Lower leg skin (tissue), 4 donors: Measurements from ENCODE around the gene HINFP. TPM values are rescaled to one million over a fixed set of nuclear protein-coding genes. Genes with fewer than 3 reads are reported as not detected.

Experiments used
- DNase-seq, 2 donors: peaks; one replicate each; pipeline ENCODE4 v3.0.0-alpha.2; 2019; ENCODE audit warnings: low spot score in 2 of 2
- H3K4me3 ChIP-seq: fragments of 200-600 bp; sonication (generic); 2 replicates; pipeline ENCODE4 v1.5.1; 2017; ENCODE audit warnings: mild to moderate bottlenecking, low read depth; ENCODE audit not compliant: poor library complexity, severe bottlenecking
- CTCF ChIP-seq, 3 donors: fragments of 450-650 bp; IDR thresholded peaks; one replicate each; pipeline ENCODE4 v1.5.1; 2016; ENCODE audit warnings: antibody characterized with exemption in 3 of 3, mild to moderate bottlenecking in 3 of 3, moderate library complexity in 2 of 3
- POLR2A ChIP-seq, 2 donors: fragments of 450-650 bp; IDR thresholded peaks; one replicate each; pipeline ENCODE4 v1.6.1; 2016 to 2017; ENCODE audit warnings: antibody characterized with exemption in 2 of 2, mild to moderate bottlenecking in 1 of 2, moderate library complexity in 1 of 2
- WGBS, 2 donors: methylation state at CpG; one replicate each; pipeline ENCODE4 v1.1.5; 2018; 5-methylcytosine and 5-hydroxymethylcytosine counted together
- intact Hi-C: fragments of 100-400 bp; cut with DNase I; formaldehyde crosslinking; loops from one replicate; pipeline ENCODE4 v1.15.0; 2023; ENCODE audit warnings: low total_unique reads
- total RNA-seq, 4 donors: library from RNA; depleted of rRNA; stranded (reverse); fragments of >200 nt; gene quantifications; one replicate each; pipeline ENCODE4 v1.1.0, GENCODE V29; 2016

The HINFP gene
- total RNA-seq, 4 donors from 2014 or later = 15.0 to 39.6 (median 31.2) TPM

GRCh38 chr11:119153049-119153818 lies 31.9 kb downstream of the HINFP start:
- intact Hi-C loops = no loop called here
- H3K4me3 ChIP-seq = no peak overlapping the region
- no peak for DNase-seq
- TF ChIP-seq POLR2A (IDR thresholded peaks at IDR 0.05) = no peak
- TF ChIP-seq CTCF (IDR thresholded peaks at IDR 0.05) = no peak
- WGBS, 2 donors = 81 to 82% methylated on average over 9 of the region's 9 CpGs

- 96 to 97% methylated on average over 6 of the region's 6 CpGs for WGBS, 2 donors
- intact Hi-C loops = no loop called here
Observed at GRCh38 chr11:119154178-119154577, 32.8 kb downstream of the HINFP start.

DNA sequence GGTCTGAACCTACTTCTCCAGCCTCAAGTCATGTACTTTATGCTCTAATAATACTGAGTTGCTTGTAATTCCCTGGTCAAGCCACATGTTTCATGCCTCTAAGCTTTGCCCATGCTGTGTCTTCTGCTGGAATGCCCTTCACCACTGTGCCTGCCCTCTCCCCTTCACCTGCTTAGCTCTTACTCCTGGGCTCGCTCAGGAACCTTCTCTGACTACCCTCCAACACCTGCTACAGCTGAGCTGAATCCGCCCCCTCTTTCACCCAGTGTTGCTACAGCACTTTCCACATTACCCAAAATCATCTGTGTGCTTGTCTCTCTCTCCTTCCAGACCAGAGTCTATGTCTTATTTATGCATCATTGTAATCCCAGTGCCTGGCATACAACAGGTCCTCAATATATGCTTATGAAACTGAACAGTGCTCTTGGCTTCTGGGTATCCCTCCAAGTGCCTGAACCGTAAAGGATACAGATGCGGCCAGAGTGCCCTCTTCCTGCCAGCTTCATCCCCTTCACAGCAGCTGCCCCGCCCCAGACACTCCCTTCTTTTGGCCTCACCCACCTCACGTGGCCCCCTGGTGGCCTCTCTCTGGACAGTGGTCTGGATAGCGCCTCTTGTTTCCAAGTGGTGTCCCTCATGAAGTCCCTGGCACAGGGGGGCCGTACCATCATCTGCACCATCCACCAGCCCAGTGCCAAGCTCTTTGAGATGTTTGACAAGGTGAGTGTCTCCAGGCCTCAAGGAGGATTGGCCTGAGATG lies 34.5 kb downstream of the HINFP start:
- no peak overlapping the region for H3K4me3 ChIP-seq
- TF ChIP-seq CTCF (IDR thresholded peaks at IDR 0.05) (no peak), POLR2A (IDR thresholded peaks at IDR 0.05) (no peak)
- no peak for DNase-seq
- 50 to 52% methylated on average over 8 of the region's 8 CpGs for WGBS, 2 donors
- intact Hi-C loops = no loop called here

More at GRCh38 chr11:119154178-119154577, 32.8 kb downstream of the HINFP start:
- H3K4me3 ChIP-seq = no peak overlapping the region
- DNase-seq = no peak
- TF ChIP-seq POLR2A (IDR thresholded peaks at IDR 0.05) (no peak), CTCF (IDR thresholded peaks at IDR 0.05) (no peak)

DNA sequence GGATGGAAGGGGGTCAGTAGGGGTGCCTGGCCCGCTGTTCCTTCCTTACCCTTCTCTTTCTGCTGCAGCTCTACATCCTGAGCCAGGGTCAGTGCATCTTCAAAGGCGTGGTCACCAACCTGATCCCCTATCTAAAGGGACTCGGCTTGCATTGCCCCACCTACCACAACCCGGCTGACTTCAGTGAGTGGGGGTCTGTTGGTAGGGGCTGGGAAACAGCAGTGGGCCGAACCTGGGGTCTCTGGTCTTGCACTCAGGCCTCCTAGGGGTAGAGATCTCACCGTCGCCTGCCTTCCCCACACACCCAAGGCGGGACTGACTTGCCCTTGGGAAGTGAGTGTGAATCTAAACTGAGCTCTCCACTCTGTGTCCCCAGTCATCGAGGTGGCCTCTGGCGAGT lies 35.1 kb downstream of the HINFP start:
- DNase-seq = no peak
- no peak overlapping the region for H3K4me3 ChIP-seq
- TF ChIP-seq CTCF (IDR thresholded peaks at IDR 0.05) (no peak), POLR2A (IDR thresholded peaks at IDR 0.05) (no peak)
- intact Hi-C loops = no loop called here
- 82 to 83% methylated on average over 10 of the region's 10 CpGs for WGBS, 2 donors

GRCh38 chr11:119157063-119157462 lies 35.7 kb downstream of the HINFP start:
- DNase-seq = no peak
- WGBS, 2 donors = 53% methylated on average over 3 of the region's 3 CpGs
- H3K4me3 ChIP-seq = no peak overlapping the region
- intact Hi-C loops = no loop called here
- TF ChIP-seq CTCF (IDR thresholded peaks at IDR 0.05) (no peak), POLR2A (IDR thresholded peaks at IDR 0.05) (no peak)
